ENCODE measurements around the gene CARF.

CARF gene

DNA sequence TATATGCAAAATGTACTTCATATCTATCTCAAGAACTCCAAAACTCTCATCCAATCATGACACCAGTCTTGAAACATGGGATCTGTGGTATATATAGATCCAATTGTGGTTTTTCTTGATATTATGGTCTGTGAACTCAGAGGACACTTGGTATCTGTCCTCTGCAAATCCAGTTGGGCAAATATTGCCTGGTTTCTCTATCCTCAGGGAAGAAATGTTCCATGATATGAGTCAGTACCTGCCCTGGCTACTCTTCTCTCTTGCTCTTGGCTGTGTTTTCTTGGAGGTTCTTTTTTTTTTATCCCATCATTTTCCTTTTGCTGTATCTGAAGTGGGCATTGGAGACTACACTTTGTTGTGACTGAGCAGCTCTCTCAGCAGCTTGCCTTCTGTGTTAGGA lies 113.5 kb downstream of the CARF start:
- no peak for DNase-seq

DNA sequence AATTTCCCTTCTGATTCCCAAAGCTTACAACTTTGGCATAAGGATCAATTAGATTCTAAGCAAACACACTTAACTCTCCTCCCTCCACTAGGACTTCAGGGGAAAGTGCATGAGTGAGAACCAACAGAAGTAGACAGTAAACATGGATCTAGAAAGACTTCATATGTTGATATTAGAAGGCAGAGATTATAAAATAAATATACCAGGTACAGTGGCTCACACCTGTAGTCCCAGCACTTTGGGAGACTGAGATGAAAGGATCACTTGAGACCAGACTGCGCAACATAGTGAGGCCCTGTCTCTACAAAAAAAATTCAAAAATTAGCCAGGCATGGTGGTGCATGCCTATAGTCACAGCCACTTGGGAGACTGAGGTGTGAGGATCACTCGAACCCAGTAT lies 118.5 kb downstream of the CARF start:
- no peak for DNase-seq

DNA sequence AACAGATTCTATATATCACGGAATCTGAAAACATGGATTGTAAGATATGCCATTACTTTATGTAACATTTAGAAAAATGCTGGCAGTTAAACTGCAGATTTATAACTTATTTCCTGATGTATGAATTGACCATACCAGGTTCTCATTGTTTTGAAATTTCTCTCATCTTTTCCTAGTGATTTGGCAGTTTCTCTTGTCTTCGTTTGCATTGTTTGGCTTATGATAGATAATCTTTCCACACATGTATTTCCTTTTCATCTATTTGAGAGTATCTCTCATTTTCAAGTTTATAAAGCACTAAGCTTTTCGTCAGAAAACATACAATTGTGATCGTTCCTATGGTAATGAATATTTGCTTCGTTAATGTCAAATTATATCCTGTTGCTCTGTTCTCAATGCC lies 118.9 kb downstream of the CARF start:
- DNase-seq = no peak

DNA sequence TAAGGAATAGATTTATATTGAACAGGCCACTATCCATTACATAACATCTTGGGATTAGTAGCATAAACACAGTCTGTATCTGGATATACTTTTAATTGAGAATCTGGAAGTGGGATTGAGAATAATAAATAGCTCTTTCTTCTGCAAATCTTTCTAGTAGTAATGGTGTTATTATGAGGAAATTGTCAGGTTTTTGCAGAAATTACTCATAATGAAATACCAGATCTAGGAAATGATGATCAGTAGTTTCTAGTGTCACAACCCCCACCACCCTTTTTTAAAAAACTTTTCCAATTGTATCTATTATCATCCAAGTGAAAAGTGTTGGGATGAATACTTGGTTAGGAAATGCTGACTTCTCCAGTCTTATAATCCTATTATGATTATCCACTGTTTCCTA lies 121.3 kb downstream of the CARF start:
- DNase-seq = no peak

DNA sequence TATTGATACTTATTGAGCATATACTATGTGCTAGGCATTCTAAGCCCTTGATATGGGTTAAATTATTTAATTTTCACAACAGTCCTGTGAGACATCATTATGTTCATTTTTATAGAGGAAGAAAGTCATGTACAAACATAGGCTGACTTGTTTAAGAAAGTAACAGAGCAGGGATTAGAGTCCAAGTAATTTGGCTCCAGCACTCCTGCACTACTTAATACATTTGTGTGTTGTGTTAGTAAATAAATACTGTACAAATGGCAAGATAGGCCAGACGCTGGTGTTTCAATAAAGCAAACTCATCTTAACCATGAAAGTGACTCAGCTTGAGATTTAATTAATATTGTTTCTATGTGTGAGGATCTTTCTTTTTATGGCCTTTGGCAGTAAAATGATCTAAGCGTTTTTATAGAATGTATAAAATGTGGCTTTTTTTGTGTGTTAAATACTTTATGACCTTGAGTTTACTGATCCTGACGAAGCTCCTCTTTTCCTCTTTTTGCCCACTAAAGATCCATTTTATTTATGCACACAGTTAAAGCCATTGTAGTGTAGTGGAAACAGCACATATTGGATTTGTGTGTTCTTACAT lies 123.9 kb downstream of the CARF start:
- no peak for DNase-seq

All from DMS153 (cell line).